Body of pancreas (tissue), 4 donors: ENCODE data around the gene PHF24. TPM values are rescaled to one million over a fixed set of nuclear protein-coding genes. Genes with fewer than 3 reads are reported as not detected.

ENCODE experiments used
- ATAC-seq: fragments of 150-250 bp; one replicate; pipeline ENCODE4 v1.9.1; 2016
- DNase-seq, 4 donors: peaks; one replicate each; pipeline ENCODE4 v3.0.0-alpha.2; 2019
- H3K27ac ChIP-seq, 4 donors: fragments of 200-600 bp; sonication (generic); 1 replicate in 3 of 4; 2 replicates in 1 of 4; pipeline versions ENCODE4 v1.5.1 to v1.6.1; 2016 to 2019; ENCODE audit warnings: mild to moderate bottlenecking in 1 of 4, mixed read lengths in 1 of 4, moderate library complexity in 1 of 4
- H3K27me3 ChIP-seq, 2 donors: fragments of 200-600 bp; sonication (generic); one replicate each; pipeline ENCODE4 v1.6.0; 2016; ENCODE audit warnings: mild to moderate bottlenecking in 1 of 2
- H3K36me3 ChIP-seq, 2 donors: fragments of 200-600 bp; sonication (generic); replicated peaks in 1 of 2; 2 replicates each; pipeline ENCODE4 v1.5.1; 2016; ENCODE audit warnings: low read depth in 2 of 2; ENCODE audit not compliant: insufficient read depth in 1 of 2
- H3K4me1 ChIP-seq: fragments of 200-600 bp; sonication (generic); one replicate; pipeline ENCODE4 v1.6.0; 2016
- H3K4me3 ChIP-seq, 2 donors: fragments of 200-600 bp; sonication (generic); 1 replicate in 1 of 2; 2 replicates in 1 of 2; pipeline ENCODE4 v1.5.1; 2016 to 2019
- H3K9me3 ChIP-seq, 3 donors: fragments of 200-600 bp; sonication (generic); 1 replicate in 2 of 3; 2 replicates in 1 of 3; pipeline ENCODE4 v1.5.1; 2016
- POLR2A ChIP-seq, 3 donors: fragments of 450-650 bp; IDR thresholded peaks; one replicate each; pipeline ENCODE4 v1.6.1; 2016; ENCODE audit warnings: antibody characterized with exemption in 3 of 3, mild to moderate bottlenecking in 2 of 3
- WGBS, 2 donors: methylation state at CpG; one replicate each; pipeline ENCODE4 v1.1.5; 2017; 5-methylcytosine and 5-hydroxymethylcytosine counted together
- intact Hi-C: fragments of 100-400 bp; cut with DNase I; formaldehyde crosslinking; loops from one replicate; pipeline ENCODE4 v1.15.1; 2023
- total RNA-seq, 2 donors: library from RNA; depleted of rRNA; stranded (reverse); fragments of >200 nt; gene quantifications; one replicate each; pipeline ENCODE4 v1.1.0, GENCODE V29; 2016
- TF ChIP-seq, protein P1 (sequence below), 7 experiments: fragments of 450-650 bp in 4 of 7; fragments of 200-600 bp in 3 of 7; sonication (generic) in 3 of 7; IDR thresholded peaks; one replicate each; pipeline ENCODE4 v1.5.1; 2016 to 2019; ENCODE audit warnings: antibody characterized with exemption in 7 of 7

PHF24 gene
- total RNA-seq, 2 donors from 2014 or later, result 0.26 TPM; not detected in 1

- Histone ChIP-seq H3K9me3 (no peaks in the 10 kb centered on the region), H3K4me1 (no peaks in the 10 kb centered on the region), H3K36me3 (no peaks in the 10 kb centered on the region), H3K4me3 (no peak overlapping the region), H3K27ac (no peak overlapping the region), H3K27me3 (no peaks in the 10 kb centered on the region)
- intact Hi-C loops, result no loop called here
- no peak for DNase-seq
- 87 to 93% methylated on average over 21 of the region's 21 CpGs for WGBS, 2 donors
- ATAC-seq, result no peak
- TF ChIP-seq, protein P1, sequence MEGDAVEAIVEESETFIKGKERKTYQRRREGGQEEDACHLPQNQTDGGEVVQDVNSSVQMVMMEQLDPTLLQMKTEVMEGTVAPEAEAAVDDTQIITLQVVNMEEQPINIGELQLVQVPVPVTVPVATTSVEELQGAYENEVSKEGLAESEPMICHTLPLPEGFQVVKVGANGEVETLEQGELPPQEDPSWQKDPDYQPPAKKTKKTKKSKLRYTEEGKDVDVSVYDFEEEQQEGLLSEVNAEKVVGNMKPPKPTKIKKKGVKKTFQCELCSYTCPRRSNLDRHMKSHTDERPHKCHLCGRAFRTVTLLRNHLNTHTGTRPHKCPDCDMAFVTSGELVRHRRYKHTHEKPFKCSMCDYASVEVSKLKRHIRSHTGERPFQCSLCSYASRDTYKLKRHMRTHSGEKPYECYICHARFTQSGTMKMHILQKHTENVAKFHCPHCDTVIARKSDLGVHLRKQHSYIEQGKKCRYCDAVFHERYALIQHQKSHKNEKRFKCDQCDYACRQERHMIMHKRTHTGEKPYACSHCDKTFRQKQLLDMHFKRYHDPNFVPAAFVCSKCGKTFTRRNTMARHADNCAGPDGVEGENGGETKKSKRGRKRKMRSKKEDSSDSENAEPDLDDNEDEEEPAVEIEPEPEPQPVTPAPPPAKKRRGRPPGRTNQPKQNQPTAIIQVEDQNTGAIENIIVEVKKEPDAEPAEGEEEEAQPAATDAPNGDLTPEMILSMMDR (IDR thresholded peaks at IDR 0.05), result no peak
- no peak for TF ChIP-seq POLR2A (IDR thresholded peaks at IDR 0.05)
Measured at GRCh38 chr9:34971146-34971811, 13.2 kb downstream of the PHF24 start.

DNA sequence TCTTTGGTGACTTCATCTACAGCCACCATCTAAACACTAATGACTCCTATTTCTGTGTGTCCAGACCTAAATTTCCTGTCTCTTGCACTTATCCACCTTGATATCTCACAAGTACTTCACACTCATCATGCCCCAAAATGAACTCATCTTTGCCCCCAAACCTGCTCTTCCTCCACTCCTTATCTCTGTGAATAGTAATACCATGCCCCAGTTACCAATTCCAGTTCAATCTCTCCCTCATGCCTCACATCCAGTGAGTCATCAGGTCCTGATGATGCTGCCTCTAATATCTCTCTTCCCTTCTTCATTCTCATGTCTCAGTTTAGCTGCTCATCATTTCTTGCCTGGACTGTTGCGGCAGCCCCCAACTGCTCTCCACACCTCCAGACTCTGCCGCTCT, 16.6 kb downstream of the PHF24 start:
- no peak for DNase-seq
- no peaks in the 10 kb centered on the region for H3K9me3 ChIP-seq
- H3K27ac ChIP-seq, result no peak overlapping the region
- TF ChIP-seq, protein P1 (IDR thresholded peaks at IDR 0.05), result no peak
- TF ChIP-seq POLR2A (IDR thresholded peaks at IDR 0.05), result no peak
- WGBS, 2 donors, result 93 to 98% methylated on average over 2 of the region's 2 CpGs
- ATAC-seq, result no peak
- no peaks in the 10 kb centered on the region for H3K4me1 ChIP-seq
- no peaks in the 10 kb centered on the region for H3K36me3 ChIP-seq
- no peak overlapping the region for H3K4me3 ChIP-seq
- intact Hi-C loops, result no loop called here
- no peaks in the 10 kb centered on the region for H3K27me3 ChIP-seq

- intact Hi-C loops, result no loop called here
- no peak overlapping the region for H3K4me3 ChIP-seq
- 86% methylated on average over 9 to 11 of the region's 11 CpGs for WGBS, 2 donors
Measured at GRCh38 chr9:34976441-34976840, 18.4 kb downstream of the PHF24 start.

DNA sequence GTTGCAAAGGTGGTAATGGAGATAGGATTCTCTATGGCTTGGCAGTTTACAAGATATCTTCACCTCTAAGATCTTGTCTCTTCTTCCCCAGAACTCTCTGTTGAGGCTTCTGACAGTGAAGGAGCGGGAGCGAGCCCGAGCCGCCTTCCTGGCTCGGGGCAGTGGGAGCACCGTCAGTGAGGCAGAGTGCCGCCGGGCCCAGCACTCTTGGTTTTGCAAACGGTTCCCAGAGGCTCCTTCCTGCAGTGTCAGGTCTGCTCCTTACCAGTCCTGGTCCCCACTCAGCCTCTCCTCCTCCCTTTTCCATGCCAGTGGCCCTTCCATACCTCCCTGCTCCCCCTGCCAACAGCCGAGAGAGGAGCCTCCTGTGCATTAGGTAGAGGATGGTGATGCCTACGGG, 18.9 kb downstream of the PHF24 start:
- Histone ChIP-seq H3K4me3 (no peak overlapping the region), H3K27me3 (no peaks in the 10 kb centered on the region), H3K27ac (no peak overlapping the region), H3K9me3 (no peaks in the 10 kb centered on the region), H3K4me1 (no peaks in the 10 kb centered on the region), H3K36me3 (no peaks in the 10 kb centered on the region)
- no peak for DNase-seq
- intact Hi-C loops, result no loop called here
- WGBS, 2 donors, result 67 to 81% methylated on average over 3 to 9 of the region's 11 CpGs
- no peak for ATAC-seq
- TF ChIP-seq, protein P1 (IDR thresholded peaks at IDR 0.05), result no peak
- no peak for TF ChIP-seq POLR2A (IDR thresholded peaks at IDR 0.05)

More at GRCh38 chr9:34976441-34976840, 18.4 kb downstream of the PHF24 start:
- Histone ChIP-seq H3K4me1 (no peaks in the 10 kb centered on the region), H3K27ac (no peak overlapping the region), H3K27me3 (no peaks in the 10 kb centered on the region), H3K9me3 (no peaks in the 10 kb centered on the region), H3K36me3 (no peaks in the 10 kb centered on the region)
- ATAC-seq, result no peak
- no peak for DNase-seq
- no peak for TF ChIP-seq POLR2A (IDR thresholded peaks at IDR 0.05)
- TF ChIP-seq, protein P1 (IDR thresholded peaks at IDR 0.05), result no peak

DNA sequence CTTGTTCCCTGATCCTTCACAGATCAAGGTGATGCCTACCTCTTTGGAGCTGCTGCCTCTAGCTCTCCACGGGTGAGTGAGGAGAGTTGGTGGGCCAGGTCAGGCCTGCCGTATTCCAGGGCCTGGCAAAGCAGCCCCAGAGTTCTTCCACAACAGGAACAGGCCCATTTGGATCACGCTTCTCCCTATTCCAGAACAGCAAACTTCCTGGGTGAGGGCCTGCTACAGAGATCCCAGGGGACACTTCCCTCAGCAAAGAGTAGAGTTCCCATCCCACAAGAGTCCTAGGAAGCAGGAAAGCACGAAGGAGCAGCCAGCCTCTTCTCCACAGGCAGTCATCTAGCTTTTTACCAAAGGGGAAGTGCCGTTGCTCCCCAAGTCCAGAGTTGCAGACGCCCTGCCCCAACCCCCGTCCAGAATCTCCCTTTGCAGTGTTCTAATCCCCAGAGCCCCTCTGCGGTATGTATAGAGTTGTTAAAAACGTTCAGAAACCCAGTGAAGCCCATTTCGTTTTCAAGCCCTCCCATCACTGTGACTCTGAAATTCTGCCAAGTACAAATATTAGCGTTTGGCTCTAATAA, 22.2 kb downstream of the PHF24 start:
- Histone ChIP-seq H3K4me1 (no peaks in the 10 kb centered on the region), H3K9me3 (no peaks in the 10 kb centered on the region), H3K27ac (no peak overlapping the region), H3K36me3 (no peaks in the 10 kb centered on the region), H3K4me3 (no peak overlapping the region), H3K27me3 (no peaks in the 10 kb centered on the region)
- TF ChIP-seq, protein P1 (IDR thresholded peaks at IDR 0.05), result no peak
- no peak for TF ChIP-seq POLR2A (IDR thresholded peaks at IDR 0.05)
- ATAC-seq (no peak), DNase-seq (no peak)
- WGBS, 2 donors, result 64 to 67% methylated on average over 11 of the region's 11 CpGs
- intact Hi-C loops, result no loop called here
